ENCODE results near the gene BGLAP.
A peak's percentile ranks its signal among the peaks of the same experiment; 100 is the strongest.

BGLAP gene

DNA sequence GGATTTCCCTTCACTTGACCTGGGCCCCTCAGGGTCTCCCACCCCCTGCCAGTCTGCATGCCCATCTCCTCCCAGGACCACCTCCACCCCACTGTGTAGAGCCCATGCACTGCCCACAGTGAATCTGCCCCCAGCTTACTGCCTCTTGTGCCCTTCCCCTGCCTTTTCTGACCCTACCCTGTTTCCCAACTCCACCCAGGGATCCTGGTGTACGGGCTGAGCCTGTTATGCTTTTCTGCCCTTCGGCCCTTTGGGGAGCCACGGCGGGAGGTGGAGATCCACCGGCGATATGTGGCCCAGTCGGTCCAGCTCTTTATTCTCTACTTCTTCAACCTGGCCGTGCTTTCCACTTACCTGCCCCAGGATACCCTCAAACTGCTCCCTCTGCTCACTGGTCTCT, 44.1 kb downstream of the BGLAP start:
- TF ChIP-seq, protein P1, sequence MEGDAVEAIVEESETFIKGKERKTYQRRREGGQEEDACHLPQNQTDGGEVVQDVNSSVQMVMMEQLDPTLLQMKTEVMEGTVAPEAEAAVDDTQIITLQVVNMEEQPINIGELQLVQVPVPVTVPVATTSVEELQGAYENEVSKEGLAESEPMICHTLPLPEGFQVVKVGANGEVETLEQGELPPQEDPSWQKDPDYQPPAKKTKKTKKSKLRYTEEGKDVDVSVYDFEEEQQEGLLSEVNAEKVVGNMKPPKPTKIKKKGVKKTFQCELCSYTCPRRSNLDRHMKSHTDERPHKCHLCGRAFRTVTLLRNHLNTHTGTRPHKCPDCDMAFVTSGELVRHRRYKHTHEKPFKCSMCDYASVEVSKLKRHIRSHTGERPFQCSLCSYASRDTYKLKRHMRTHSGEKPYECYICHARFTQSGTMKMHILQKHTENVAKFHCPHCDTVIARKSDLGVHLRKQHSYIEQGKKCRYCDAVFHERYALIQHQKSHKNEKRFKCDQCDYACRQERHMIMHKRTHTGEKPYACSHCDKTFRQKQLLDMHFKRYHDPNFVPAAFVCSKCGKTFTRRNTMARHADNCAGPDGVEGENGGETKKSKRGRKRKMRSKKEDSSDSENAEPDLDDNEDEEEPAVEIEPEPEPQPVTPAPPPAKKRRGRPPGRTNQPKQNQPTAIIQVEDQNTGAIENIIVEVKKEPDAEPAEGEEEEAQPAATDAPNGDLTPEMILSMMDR (IDR thresholded peaks at IDR 0.05; ENCODE audit: borderline replicate concordance, control extremely low read depth, extremely low read depth, insufficient read depth, missing control alignments) = no peak
- no peak for DNase-seq (ENCODE audit: low spot score)
- in situ Hi-C loops (cut with MboI; ENCODE audit: low sequenced_read_pairs, unreplicated experiment) = no loop called here

DNA sequence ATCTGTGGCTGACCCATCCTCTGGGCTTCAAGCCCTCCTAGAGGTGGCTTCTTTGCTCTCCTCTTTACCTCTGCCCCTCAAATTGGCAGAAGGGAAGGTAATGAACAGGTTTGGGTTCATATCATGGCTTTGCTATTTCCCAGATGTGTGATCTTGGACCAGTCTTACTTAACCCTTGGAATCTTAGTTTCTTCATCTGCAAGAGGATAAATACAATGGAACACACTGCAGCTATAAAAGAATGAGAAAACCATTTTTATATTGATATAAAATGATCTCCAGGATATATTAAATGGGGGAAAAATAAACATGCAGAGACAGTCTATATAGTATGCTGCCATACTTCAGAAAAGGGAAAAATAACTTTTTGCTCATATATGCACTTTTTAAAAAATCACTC, 47.9 kb downstream of the BGLAP start:
- in situ Hi-C loops (cut with MboI; ENCODE audit: low sequenced_read_pairs, unreplicated experiment) = no loop called here
- TF ChIP-seq, protein P1 (IDR thresholded peaks at IDR 0.05; ENCODE audit: borderline replicate concordance, control extremely low read depth, extremely low read depth, insufficient read depth, missing control alignments) = no peak
- no peak for DNase-seq (ENCODE audit: low spot score)

DNA sequence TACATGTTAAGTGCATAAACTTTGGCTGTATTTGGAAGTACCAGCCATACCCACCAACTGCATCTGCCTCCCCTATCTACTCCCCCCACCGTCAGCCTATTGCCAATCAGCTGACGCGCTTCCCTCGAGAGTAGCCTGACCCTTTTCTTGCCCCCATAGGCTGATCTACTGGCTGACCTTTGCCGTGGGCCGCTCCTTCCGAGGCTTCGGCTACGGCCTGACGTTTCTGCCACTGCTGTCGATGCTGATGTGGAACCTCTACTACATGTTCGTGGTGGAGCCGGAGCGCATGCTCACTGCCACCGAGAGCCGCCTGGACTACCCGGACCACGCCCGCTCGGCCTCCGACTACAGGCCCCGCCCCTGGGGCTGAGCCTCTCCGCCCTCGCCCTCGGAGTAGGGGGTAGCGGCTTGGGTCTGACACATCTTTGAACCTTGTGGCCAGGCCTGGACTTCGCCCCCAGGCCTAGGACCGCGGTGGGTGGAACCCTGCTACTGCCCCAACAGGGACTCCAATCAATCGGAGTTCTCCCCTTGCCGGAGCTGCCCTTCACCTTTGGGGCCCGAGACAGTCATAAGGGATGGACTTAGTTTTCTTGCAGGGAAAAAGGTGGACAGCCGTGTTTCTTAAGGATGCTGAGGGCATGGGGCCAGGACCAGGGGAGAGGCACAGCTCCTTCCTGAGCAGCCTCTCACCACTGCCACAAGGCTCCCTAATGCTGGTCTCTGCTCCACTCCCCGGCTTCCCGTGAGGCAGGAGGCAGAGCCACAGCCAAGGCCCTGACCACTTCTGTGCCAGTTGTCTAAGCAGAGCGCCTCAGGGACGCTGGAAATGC, 49.5 kb downstream of the BGLAP start:
- in situ Hi-C loops (cut with MboI; ENCODE audit: low sequenced_read_pairs, unreplicated experiment) = no loop called here
- DNase-seq (ENCODE audit: low spot score) = peak; percentile 83
- TF ChIP-seq, protein P1 (IDR thresholded peaks at IDR 0.05; ENCODE audit: borderline replicate concordance, control extremely low read depth, extremely low read depth, insufficient read depth, missing control alignments) = no peak

All from GM13976 (cell line).